H1 (cell line): Measurements from ENCODE around the gene SMIM29. TPM values are rescaled to one million over a fixed set of nuclear protein-coding genes. Genes with fewer than 3 reads are reported as not detected.

Source experiments
- ASH2L ChIP-seq: fragments of 200-600, 300-600 bp; sonication (generic); IDR thresholded peaks from one replicate; pipeline ENCODE4 v1.7.1; 2017; ENCODE audit warnings: low read length
- CBX5 ChIP-seq: fragments of 300-800, 300-1000 bp; sonication (generic); IDR thresholded peaks from 2 replicates; pipeline ENCODE4 v1.7.1; 2016; ENCODE audit warnings: antibody characterized with exemption, low read length, low read depth
- CHD7 ChIP-seq: fragments of 300-600 bp; sonication (generic); IDR thresholded peaks from 2 replicates; pipeline ENCODE4 v1.7.1; 2012; ENCODE audit warnings: low read length, moderate library complexity, mild to moderate bottlenecking, inconsistent platforms; ENCODE audit not compliant: insufficient replicate concordance
- EZH2 ChIP-seq: fragments of 200-600 bp; sonication (generic); IDR thresholded peaks from 2 replicates; pipeline ENCODE4 v1.7.1; 2012; ENCODE audit warnings: low read depth, mild to moderate bottlenecking, moderate library complexity, low read length, inconsistent platforms; ENCODE audit not compliant: severe bottlenecking
- GABPA ChIP-seq: IDR thresholded peaks from 2 replicates; pipeline ENCODE4 v1.6.1; 2011; ENCODE audit warnings: mild to moderate bottlenecking, low read length, moderate library complexity, borderline replicate concordance; ENCODE audit not compliant: insufficient read depth
- KDM5A ChIP-seq: fragments of 200-600 bp; IDR thresholded peaks from 2 replicates; pipeline ENCODE4 v1.7.1; 2012; ENCODE audit warnings: mild to moderate bottlenecking, low read length, inconsistent platforms, mixed read lengths
- NANOG ChIP-seq: IDR thresholded peaks from 2 replicates; pipeline ENCODE4 v1.6.1; 2011; ENCODE audit warnings: low read length, low read depth, mild to moderate bottlenecking, inconsistent platforms; ENCODE audit not compliant: insufficient read depth, poor library complexity, severe bottlenecking
- NRF1 ChIP-seq: IDR thresholded peaks from 2 replicates; pipeline ENCODE4 v1.6.1; 2011; ENCODE audit warnings: mild to moderate bottlenecking, low read depth, low read length, improper control_type of control experiment
- SIN3A ChIP-seq, 2 experiments: IDR thresholded peaks in 1 of 2; conservative IDR thresholded peaks in 1 of 2; 2 replicates each; pipeline ENCODE4 v1.6.1; 2011 to 2012; ENCODE audit warnings: low read length in 2 of 2, improper control_type of control experiment in 1 of 2, low read depth in 1 of 2, mild to moderate bottlenecking in 1 of 2
- polyA plus RNA-seq, 7 experiments: library from polyadenylated mRNA; depleted of rRNA in 3 of 7; stranded (reverse) in 5 of 7; unstranded in 2 of 7; fragments of >200 nt in 5 of 7; fragments of 200-250 nt in 2 of 7; gene quantifications; 1 replicate in 5 of 7; 2 replicates in 1 of 7; 4 replicates in 1 of 7; pipeline versions ENCODE4 v1.2.1 to v1.2.3, GENCODE V29; 2011 to 2013; ENCODE audit warnings: missing spikeins in 2 of 7, mixed read lengths in 2 of 7
- total RNA-seq: library from RNA; stranded (reverse); fragmentation: NEBNext Ultra II Directional; extraction: Animal tissue kit (Norgen Biotek cat#: 25700); gene quantifications from 2 replicates; pipeline ENCODE4 v1.2.1, GENCODE V29; 2021

The SMIM29 gene
- total and polyA plus RNA-seq, 2 of the 8 experiments (the other 6 are each of a cell fraction or from before 2014, with no cell fraction given): 7.0 to 22.4 TPM

GRCh38 chr6:34235307-34236130 lies 13.3 kb downstream of the SMIM29 start (continued):
- no peak for TF ChIP-seq CHD7
- TF ChIP-seq SIN3A (conservative IDR thresholded peaks at IDR 0.05 in 1 of 2, IDR thresholded peaks at IDR 0.05 in 1 of 2; ENCODE audit: low read depth in 1 of 2, low read length in 2 of 2): 0 out of 4 replicates have a peak, but pooled peaks have one; percentile 53 to 70
- TF ChIP-seq ASH2L: no peak
- no peak for TF ChIP-seq EZH2
- TF ChIP-seq NANOG: no peak
- no peak for TF ChIP-seq CBX5
- no peak for TF ChIP-seq KDM5A
- TF ChIP-seq NRF1: no peak
- TF ChIP-seq GABPA: no peak
